Activated CD4-positive, alpha-beta T cell treated with anti-CD3 and anti-CD28 coated beads for 36 hours (primary cell): ENCODE measurements around the gene ZNF800. TPM values are rescaled to one million over a fixed set of nuclear protein-coding genes. Genes with fewer than 3 reads are reported as not detected.
A peak's percentile ranks its signal among the peaks of the same experiment; 100 is the strongest.
"Not testable (repeated sequence)": the region's sequence is repeated elsewhere in the genome, so short reads cannot be mapped to it uniquely, and the experiment has no call there.

Experiments
- ATAC-seq: fragments of 200-7000 bp; cut with Tn5 transposase; one replicate; pipeline ENCODE4 v1.10.0; 2021; ENCODE audit warnings: mild to moderate bottlenecking, moderate library complexity
- CTCF ChIA-PET: fragments of 350-600 bp; sonication (Branson Sonifier 250); formaldehyde crosslinking; loops from one replicate; lab custom pipeline; 2021; ENCODE audit warnings: antibody characterized with exemption; lab: Charles Lee
- POLR2A ChIA-PET: fragments of 350-600 bp; sonication (Branson Sonifier 250); formaldehyde crosslinking; loops from one replicate; lab custom pipeline; 2021; ENCODE audit warnings: antibody characterized with exemption, inconsistent platforms; lab: Charles Lee
- DNase-seq: peaks from one replicate; pipeline ENCODE4 v3.0.0-alpha.2; 2020
- H3K27ac Mint-ChIP-seq: one replicate; pipeline ENCODE4 v1.8.0; 2021; ENCODE audit warnings: mixed read lengths
- H3K27me3 Mint-ChIP-seq: one replicate; pipeline ENCODE4 v1.8.0; 2021; ENCODE audit warnings: mixed read lengths
- H3K36me3 Mint-ChIP-seq: one replicate; pipeline ENCODE4 v1.8.0; 2021; ENCODE audit warnings: low read depth, mixed read lengths
- H3K4me1 Mint-ChIP-seq: one replicate; pipeline ENCODE4 v1.8.0; 2021; ENCODE audit warnings: mixed read lengths
- H3K4me3 Mint-ChIP-seq: one replicate; pipeline ENCODE4 v1.8.0; 2021; ENCODE audit warnings: mild to moderate bottlenecking, moderate library complexity, mixed read lengths
- H3K9me3 Mint-ChIP-seq: one replicate; pipeline ENCODE4 v1.8.0; 2021; ENCODE audit warnings: low read depth, mixed read lengths
- intact Hi-C, 2 experiments: fragments of 100-400 bp; cut with DNase I in 1 of 2; cut with micrococcal nuclease in 1 of 2; formaldehyde crosslinking; loops; one replicate each; pipeline versions ENCODE4 v1.14.2 to v1.15.1; 2022 to 2024; cut with DNase I, micrococcal nuclease
- total RNA-seq, 2 experiments: library from RNA; stranded (reverse); gene quantifications; one replicate each; pipeline ENCODE4 v1.2.3, GENCODE V29; 2021

ZNF800 gene
- total RNA-seq, result 10 to 100 TPM; 27.5 to 34.7 TPM

- Mint-ChIP-seq H3K4me3 (peak within 1 kb of the TSS; percentile 87), H3K4me1 (peaks cover 62% of the 10 kb centered on the region), H3K27ac (peak within 1 kb of the TSS; percentile 96), H3K9me3 (peaks cover 6% of the 10 kb centered on the region), H3K27me3 (no peaks in the 10 kb centered on the region), H3K36me3 (peaks cover 35% of the 10 kb centered on the region)
- CTCF ChIA-PET, result interaction anchor here (0.6 to 2.3 kb wide), 4 partner anchors 9 to 70 kb away, joined by 3 to 7 read pairs (median 4); no protein-coding TSS in a partner anchor
- POLR2A ChIA-PET, result interaction anchor here (0.6 to 2.3 kb wide), 7 partner anchors 8 to 193 kb away, joined by 3 to 6 read pairs (median 4); partner anchors contain the start of gene GCC1
- ATAC-seq (peak; percentile 81), DNase-seq (peak; percentile 93)
- intact Hi-C loops, result loop anchor here (1.0 to 10.0 kb wide), 13 partner anchors 17 to 1140 kb away; partner anchors contain the start of genes ARF5 (in 2 of the 2), RBM28 (in 2 of the 2), GCC1 (in 1 of the 2) and GRM8 (in 1 of the 2)
These were observed at the start of gene ZNF800 for GRCh38 chr7:127392566-127393367. Gene ZNF800, minus strand, starts transcription at chr7:127392708. Its CDS starts 1,151 bp downstream, at chr7:127391557.

GRCh38 chr7:127440206-127440605 is 47.7 kb upstream of the ZNF800 start:
- no peaks in the 10 kb centered on the region for H3K4me1 Mint-ChIP-seq
- H3K36me3 Mint-ChIP-seq, result no peaks in the 10 kb centered on the region
- no peaks in the 10 kb centered on the region for H3K9me3 Mint-ChIP-seq
- POLR2A ChIA-PET, result no interaction called here
- H3K27ac Mint-ChIP-seq, result no peak overlapping the region
- no peak overlapping the region for H3K4me3 Mint-ChIP-seq
- intact Hi-C loops, result no loop called here
- no peak for DNase-seq
- CTCF ChIA-PET, result no interaction called here
- ATAC-seq, result no peak
- H3K27me3 Mint-ChIP-seq, result peaks cover 4% of the 10 kb centered on the region

DNA sequence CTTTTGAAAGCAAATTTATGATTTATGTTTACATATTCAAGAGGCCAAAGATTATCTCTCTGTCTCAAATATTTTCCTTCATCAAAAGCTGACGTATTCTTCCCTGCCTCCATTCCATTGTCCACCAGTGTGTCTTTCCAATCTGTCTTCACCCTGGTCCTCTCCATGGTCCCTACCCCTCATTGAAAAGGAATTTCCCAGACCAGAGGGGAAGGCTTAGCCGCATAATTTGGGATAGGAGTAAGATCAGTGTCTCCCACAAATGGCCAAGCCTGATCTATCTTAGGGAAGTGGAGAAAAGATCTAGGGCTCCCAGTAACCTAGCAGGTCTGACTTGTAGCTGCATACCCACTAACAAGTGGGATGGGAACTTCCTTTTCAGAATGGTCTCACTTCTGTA is 46.3 kb upstream of the ZNF800 start:
- no peaks in the 10 kb centered on the region for H3K4me1 Mint-ChIP-seq
- DNase-seq (no peak), ATAC-seq (no peak)
- H3K36me3 Mint-ChIP-seq, result no peaks in the 10 kb centered on the region
- no peak overlapping the region for H3K4me3 Mint-ChIP-seq
- no peaks in the 10 kb centered on the region for H3K9me3 Mint-ChIP-seq
- ChIA-PET POLR2A (no interaction called here), CTCF (interaction anchor here (1.1 kb wide), 1 partner anchor 9 kb away, joined by 3 read pairs; no protein-coding TSS in a partner anchor)
- no peak overlapping the region for H3K27ac Mint-ChIP-seq
- H3K27me3 Mint-ChIP-seq, result peaks cover 4% of the 10 kb centered on the region
- intact Hi-C loops, result no loop called here

GRCh38 chr7:127437837-127438236 is 45.3 kb upstream of the ZNF800 start:
- no peaks in the 10 kb centered on the region for H3K4me1 Mint-ChIP-seq
- POLR2A ChIA-PET, result no interaction called here
- H3K27ac Mint-ChIP-seq, result no peak overlapping the region
- no peaks in the 10 kb centered on the region for H3K9me3 Mint-ChIP-seq
- CTCF ChIA-PET, result interaction anchor here (0.6 kb wide), 1 partner anchor 648 kb away, joined by 3 read pairs; no protein-coding TSS in a partner anchor
- H3K36me3 Mint-ChIP-seq, result no peaks in the 10 kb centered on the region
- intact Hi-C loops, result no loop called here
- DNase-seq (no peak), ATAC-seq (no peak)
- H3K27me3 Mint-ChIP-seq, result peaks cover 4% of the 10 kb centered on the region
- no peak overlapping the region for H3K4me3 Mint-ChIP-seq

DNA sequence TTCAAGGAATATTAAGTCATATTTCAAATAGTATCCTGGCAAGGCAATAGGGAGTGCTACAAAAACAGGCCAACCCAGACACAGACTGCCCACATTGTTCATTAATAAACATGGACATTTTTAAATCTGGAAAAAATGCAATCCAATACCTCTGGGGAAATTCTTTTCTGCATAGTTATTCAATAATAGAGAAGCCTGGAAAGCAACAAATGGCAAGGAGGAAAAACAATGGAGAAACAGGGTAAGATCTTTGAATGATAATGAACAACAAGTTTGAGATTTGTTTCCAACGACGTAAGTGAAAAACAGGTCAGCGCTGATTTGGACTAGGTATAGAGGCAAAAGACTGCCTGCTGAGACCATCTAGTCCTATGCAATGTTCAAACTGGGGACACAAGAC is 44.7 kb upstream of the ZNF800 start:
- no peaks in the 10 kb centered on the region for H3K36me3 Mint-ChIP-seq
- no peak overlapping the region for H3K27ac Mint-ChIP-seq
- ChIA-PET CTCF (no interaction called here), POLR2A (no interaction called here)
- no peaks in the 10 kb centered on the region for H3K9me3 Mint-ChIP-seq
- DNase-seq (no peak), ATAC-seq (no peak)
- no peaks in the 10 kb centered on the region for H3K4me1 Mint-ChIP-seq
- intact Hi-C loops, result no loop called here
- peaks cover 4% of the 10 kb centered on the region for H3K27me3 Mint-ChIP-seq
- no peak overlapping the region for H3K4me3 Mint-ChIP-seq

DNA sequence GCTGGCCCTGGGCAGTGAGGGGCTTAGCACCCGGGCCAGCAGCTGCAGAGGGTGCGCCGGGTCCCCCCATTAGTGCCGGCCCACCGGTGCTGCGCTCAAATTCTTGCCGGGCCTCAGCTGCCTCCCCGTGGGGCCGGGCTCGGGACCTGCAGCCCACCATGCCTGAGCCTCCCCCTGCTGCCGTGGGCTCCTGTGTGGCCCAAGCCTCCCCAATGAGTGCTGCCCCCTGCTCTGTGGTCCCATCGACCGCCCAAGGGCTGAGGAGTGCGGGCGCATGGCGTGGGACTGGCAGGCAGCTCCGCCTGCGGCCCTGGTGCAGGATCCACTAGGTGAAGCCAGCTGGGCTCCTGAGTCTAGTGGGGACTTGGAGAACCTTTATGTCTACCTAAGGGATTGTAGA is 36.8 kb upstream of the ZNF800 start:
- H3K9me3 Mint-ChIP-seq, H3K4me3 Mint-ChIP-seq, POLR2A ChIA-PET, H3K27ac Mint-ChIP-seq, CTCF ChIA-PET, H3K27me3 Mint-ChIP-seq, intact Hi-C loops, ATAC-seq, H3K36me3 Mint-ChIP-seq, DNase-seq: not testable (repeated sequence)
- H3K4me1 Mint-ChIP-seq, result peaks cover 10% of the 10 kb centered on the region

GRCh38 chr7:127419196-127419595 is 26.7 kb upstream of the ZNF800 start:
- Mint-ChIP-seq H3K27me3 (no peaks in the 10 kb centered on the region), H3K4me3 (no peak overlapping the region), H3K4me1 (peaks cover 27% of the 10 kb centered on the region), H3K36me3 (peaks cover 2% of the 10 kb centered on the region), H3K9me3 (peaks cover 2% of the 10 kb centered on the region), H3K27ac (no peak overlapping the region)
- no peak for ATAC-seq
- DNase-seq, result no peak
- ChIA-PET POLR2A (no interaction called here), CTCF (no interaction called here)
- intact Hi-C loops, result no loop called here

- ChIA-PET CTCF (no interaction called here), POLR2A (no interaction called here)
- H3K4me1 Mint-ChIP-seq, result peaks cover 34% of the 10 kb centered on the region
- H3K4me3 Mint-ChIP-seq, result no peak overlapping the region
- peaks cover 2% of the 10 kb centered on the region for H3K36me3 Mint-ChIP-seq
- no peak overlapping the region for H3K27ac Mint-ChIP-seq
- H3K27me3 Mint-ChIP-seq, result no peaks in the 10 kb centered on the region
- H3K9me3 Mint-ChIP-seq, result peaks cover 2% of the 10 kb centered on the region
- intact Hi-C loops, result no loop called here
- ATAC-seq (no peak), DNase-seq (no peak)
These were observed 26.0 kb upstream of the ZNF800 start for GRCh38 chr7:127418459-127418858.

DNA sequence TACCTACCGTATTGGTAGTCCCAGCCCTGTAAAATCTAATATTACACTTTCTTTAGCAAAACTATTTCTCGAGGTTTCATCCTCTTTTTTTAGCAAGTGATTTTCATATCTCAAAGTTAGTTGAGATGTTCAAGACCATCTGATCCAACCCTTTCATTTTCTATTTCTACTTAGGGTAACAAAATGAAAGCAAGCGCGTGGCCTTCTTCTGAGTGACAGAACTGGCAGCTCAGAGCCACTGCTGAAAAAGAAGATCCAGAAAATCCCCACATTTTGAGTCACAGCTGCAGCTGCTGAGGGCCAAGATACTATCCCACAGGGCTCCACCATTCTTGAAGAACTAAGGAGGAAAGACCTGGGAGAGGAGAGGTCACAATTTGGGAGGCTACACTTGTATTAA is 24.8 kb upstream of the ZNF800 start:
- peak; percentile 15 for DNase-seq
- Mint-ChIP-seq H3K27me3 (no peaks in the 10 kb centered on the region), H3K36me3 (peaks cover 2% of the 10 kb centered on the region), H3K4me1 (peaks cover 40% of the 10 kb centered on the region), H3K9me3 (no peaks in the 10 kb centered on the region), H3K4me3 (no peak overlapping the region), H3K27ac (no peak overlapping the region)
- ATAC-seq, result peak; percentile 31
- intact Hi-C loops, result no loop called here
- ChIA-PET CTCF (interaction anchor here (1.0 kb wide), 1 partner anchor 69 kb away, joined by 6 read pairs; no protein-coding TSS in a partner anchor), POLR2A (interaction anchor here (1.4 kb wide), 1 partner anchor 25 kb away, joined by 4 read pairs; the partner anchor contains the start of gene ZNF800)

- H3K36me3 Mint-ChIP-seq, result peaks cover 2% of the 10 kb centered on the region
- no peak for ATAC-seq
- H3K27me3 Mint-ChIP-seq, result no peaks in the 10 kb centered on the region
- no peak overlapping the region for H3K27ac Mint-ChIP-seq
- no peak for DNase-seq
- no peaks in the 10 kb centered on the region for H3K9me3 Mint-ChIP-seq
- peaks cover 40% of the 10 kb centered on the region for H3K4me1 Mint-ChIP-seq
- POLR2A ChIA-PET, result no interaction called here
- intact Hi-C loops, result loop anchor here in 1 of 2 experiments (2.0 kb wide), 1 partner anchor 40 kb away; no protein-coding TSS in a partner anchor
- CTCF ChIA-PET, result no interaction called here
- no peak overlapping the region for H3K4me3 Mint-ChIP-seq
These were observed 22.7 kb upstream of the ZNF800 start for GRCh38 chr7:127415060-127415742.

GRCh38 chr7:127413962-127414361 is 21.5 kb upstream of the ZNF800 start:
- H3K36me3 Mint-ChIP-seq, result peaks cover 2% of the 10 kb centered on the region
- H3K27me3 Mint-ChIP-seq, result no peaks in the 10 kb centered on the region
- CTCF ChIA-PET, result interaction anchor here (0.7 kb wide), 1 partner anchor 36 kb away, joined by 3 read pairs; no protein-coding TSS in a partner anchor
- H3K27ac Mint-ChIP-seq, result peak overlapping the region; percentile 4
- H3K4me1 Mint-ChIP-seq, result peaks cover 40% of the 10 kb centered on the region
- intact Hi-C loops, result loop anchor here in 1 of 2 experiments (2.0 kb wide), 1 partner anchor 39 kb away; no protein-coding TSS in a partner anchor
- no peak overlapping the region for H3K4me3 Mint-ChIP-seq
- POLR2A ChIA-PET, result interaction anchor here (1.0 kb wide), 1 partner anchor 22 kb away, joined by 4 read pairs; the partner anchor contains the start of gene ZNF800
- peak; percentile 73 for ATAC-seq
- H3K9me3 Mint-ChIP-seq, result no peaks in the 10 kb centered on the region
- no peak for DNase-seq
